Heart right ventricle (tissue), 16 donors: Measurements from ENCODE around the gene CFAP99. TPM values are rescaled to one million over a fixed set of nuclear protein-coding genes. Genes with fewer than 3 reads are reported as not detected.

Source experiments
- ATAC-seq, 8 donors: fragments of 200-7000 bp; cut with Tn5 transposase; one replicate each; pipeline ENCODE4 v1.9.1; 2020; ENCODE audit warnings: mild to moderate bottlenecking in 8 of 8, moderate library complexity in 8 of 8, moderate number of reproducible peaks in 1 of 8
- DNase-seq, 2 donors: peaks; one replicate each; pipeline ENCODE4 v3.0.0-alpha.2; 2020
- H3K27ac ChIP-seq, 10 donors: fragments of 200-600 bp; sonication (generic) in 2 of 10; one replicate each; pipeline versions ENCODE4 v1.5.0 to v1.8.0; 2020 to 2022; ENCODE audit warnings: mild to moderate bottlenecking in 3 of 10
- H3K27me3 ChIP-seq, 7 donors: fragments of 200-600 bp; one replicate each; pipeline ENCODE4 v1.8.0; 2021 to 2022; ENCODE audit warnings: mild to moderate bottlenecking in 2 of 7
- H3K36me3 ChIP-seq, 9 donors: fragments of 200-600 bp; sonication (generic) in 1 of 9; one replicate each; pipeline versions ENCODE4 v1.5.0 to v1.8.0; 2020 to 2022; ENCODE audit warnings: mild to moderate bottlenecking in 2 of 9
- H3K4me1 ChIP-seq, 9 donors: fragments of 200-600 bp; sonication (generic) in 1 of 9; one replicate each; pipeline versions ENCODE4 v1.5.0 to v1.8.0; 2020 to 2022; ENCODE audit warnings: mild to moderate bottlenecking in 4 of 9
- H3K4me3 ChIP-seq, 10 donors: fragments of 200-600 bp; sonication (generic) in 2 of 10; one replicate each; pipeline versions ENCODE4 v1.5.0 to v1.8.0; 2020 to 2022; ENCODE audit warnings: mild to moderate bottlenecking in 7 of 10, moderate library complexity in 2 of 10
- H3K9me3 ChIP-seq, 11 donors: fragments of 200-600 bp in 10 of 11; sonication (generic) in 2 of 11; one replicate each; pipeline versions ENCODE4 v1.5.0 to v1.8.0; 2013 to 2022; ENCODE audit warnings: mild to moderate bottlenecking in 2 of 11, control low read depth in 1 of 11, moderate library complexity in 1 of 11
- WGBS, 2 donors: extraction: QIAGEN DNeasy Blood & Tissue Kit; methylation state at CpG; one replicate each; pipeline ENCODE4 v1.1.7; 2013; ENCODE audit warnings: inconsistent platforms in 1 of 2; 5-methylcytosine and 5-hydroxymethylcytosine counted together
- intact Hi-C, 10 donors: fragments of 100-400 bp; cut with DNase I; formaldehyde crosslinking; loops; one replicate each; pipeline versions ENCODE4 v1.11.1 to v1.14.2; 2022
- polyA plus RNA-seq, 2 donors: library from polyadenylated mRNA; stranded (reverse); fragments of 200-250 nt; gene quantifications; one replicate each; pipeline ENCODE4 v1.2.3, GENCODE V29; 2013
- total RNA-seq, 10 donors: library from RNA; stranded (reverse); fragmentation: NEBNext Ultra II Directional in 3 of 10; extraction: Animal tissue kit (Norgen Biotek cat#: 25700) in 3 of 10; gene quantifications; one replicate each; pipeline versions ENCODE4 v1.2.1 to v1.2.4, GENCODE V29; 2021 to 2023
- TF ChIP-seq, protein P1 (sequence below), 9 donors: fragments of 200-600 bp; sonication (generic) in 2 of 9; IDR thresholded peaks; one replicate each; pipeline versions ENCODE4 v1.5.0 to v1.8.0; 2021 to 2022; ENCODE audit warnings: antibody characterized with exemption in 9 of 9, mild to moderate bottlenecking in 5 of 9, moderate library complexity in 1 of 9
- donor health status: Arrhythmogenic right ventricular cardiomyopathy.
- donor health status: ischemic (EF 13 %, LVEDD 7.1; RV severe dilation, severe dysfunction).
- donor health status: healthy with polysubstance abuse.
- donor health status: DM: no; HTN: yes; CAD: no.
- donor health status: DM: no; HTN: no; CAD: no.
- donor health status: ischemic (EF 25% LVEDD 6.9; RV normal size, moderate dysfunction).
- donor health status: ischemic (EF 25% LVEDD 5.7; RV mildly dilated, moderate dysfunction).
- donor health status: healthy.
- donor health status: DM: yes; HTN: yes; CAD: no.
- donor health status: Ischemic cardiomyopathy.
- donor health status: ischemic (EF 35%, LVEDD 5.7; RV mildly dilated, moderate dysfunction).
- donor health status: nonischemic (EF 11% LVEDD 7.7; RV severe dilation, severe dysfunction).
- donor health status: DM: yes; HTN: yes; CAD: no.
- donor health status: PGD.
- donor health status: ischemic (EF 29% LVEDD 5.4; RV normal size, mild dysfunction).
- donor health status: nonischemic (EF 23%, LVEDD 6.1; RV moderate dilation, normal function).

CFAP99 gene
- total and polyA plus RNA-seq, 12 donors: not detected

DNA sequence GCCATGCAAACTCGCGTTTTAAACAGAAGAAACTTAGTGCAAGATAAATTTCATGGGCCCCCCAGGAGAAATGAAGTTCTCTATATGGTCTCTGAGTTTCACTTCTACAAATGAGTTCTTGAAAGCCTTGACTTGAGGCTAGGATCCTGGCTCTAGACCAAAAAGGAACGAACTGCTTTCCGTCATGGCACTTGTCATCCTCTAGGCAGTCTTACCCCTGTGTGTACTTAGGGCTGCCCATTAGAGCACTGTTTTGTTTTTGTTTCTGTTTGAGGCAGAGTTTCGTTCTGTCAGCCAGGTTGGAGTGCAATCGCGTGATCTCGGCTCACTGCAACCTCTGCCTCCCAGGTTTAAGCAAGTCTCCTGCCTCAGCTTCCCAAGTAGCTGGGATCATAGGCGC lies 79.2 kb downstream of the CFAP99 start:
- H3K4me1 ChIP-seq: peaks cover 0 to 36% (median 25%) of the 10 kb centered on the region in 9 donors
- H3K9me3 ChIP-seq: no peaks in the 10 kb centered on the region
- H3K27ac ChIP-seq: peak overlapping the region in 1 of 10 donors; percentile 71
- intact Hi-C loops: no loop called here
- no peaks in the 10 kb centered on the region for H3K27me3 ChIP-seq
- 91 to 92% methylated on average over 9 of the region's 9 CpGs for WGBS, 2 donors
- peaks cover 0 to 99% (median 50%) of the 10 kb centered on the region in 9 donors for H3K36me3 ChIP-seq
- TF ChIP-seq, protein P1, sequence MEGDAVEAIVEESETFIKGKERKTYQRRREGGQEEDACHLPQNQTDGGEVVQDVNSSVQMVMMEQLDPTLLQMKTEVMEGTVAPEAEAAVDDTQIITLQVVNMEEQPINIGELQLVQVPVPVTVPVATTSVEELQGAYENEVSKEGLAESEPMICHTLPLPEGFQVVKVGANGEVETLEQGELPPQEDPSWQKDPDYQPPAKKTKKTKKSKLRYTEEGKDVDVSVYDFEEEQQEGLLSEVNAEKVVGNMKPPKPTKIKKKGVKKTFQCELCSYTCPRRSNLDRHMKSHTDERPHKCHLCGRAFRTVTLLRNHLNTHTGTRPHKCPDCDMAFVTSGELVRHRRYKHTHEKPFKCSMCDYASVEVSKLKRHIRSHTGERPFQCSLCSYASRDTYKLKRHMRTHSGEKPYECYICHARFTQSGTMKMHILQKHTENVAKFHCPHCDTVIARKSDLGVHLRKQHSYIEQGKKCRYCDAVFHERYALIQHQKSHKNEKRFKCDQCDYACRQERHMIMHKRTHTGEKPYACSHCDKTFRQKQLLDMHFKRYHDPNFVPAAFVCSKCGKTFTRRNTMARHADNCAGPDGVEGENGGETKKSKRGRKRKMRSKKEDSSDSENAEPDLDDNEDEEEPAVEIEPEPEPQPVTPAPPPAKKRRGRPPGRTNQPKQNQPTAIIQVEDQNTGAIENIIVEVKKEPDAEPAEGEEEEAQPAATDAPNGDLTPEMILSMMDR (IDR thresholded peaks at IDR 0.05): no peak
- no peak overlapping the region for H3K4me3 ChIP-seq
- ATAC-seq: peak in 5 of 8 donors; percentile 17 to 51 (median 29)
- peak in 1 of 2 donors; percentile 13 for DNase-seq

DNA sequence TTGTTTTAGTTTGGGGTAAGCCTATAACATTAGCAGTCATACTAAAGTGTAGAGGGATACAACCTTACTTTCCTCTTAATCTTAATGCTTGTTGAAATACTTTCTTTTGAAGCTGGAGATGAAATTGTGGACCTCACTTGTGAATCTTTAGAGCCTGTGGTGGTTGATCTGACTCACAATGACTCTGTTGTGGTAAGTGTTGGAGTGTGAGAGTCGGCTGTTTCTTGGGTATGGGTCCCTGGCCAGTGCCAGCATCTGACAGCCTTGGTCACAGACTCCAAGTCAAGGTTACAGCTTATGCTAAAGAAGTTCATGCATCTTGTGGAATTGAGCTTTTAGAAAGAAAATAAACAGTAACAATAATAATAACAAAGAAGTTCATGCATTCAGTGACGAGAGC lies 81.8 kb downstream of the CFAP99 start:
- Histone ChIP-seq H3K36me3 (peaks cover 0 to 96% (median 50%) of the 10 kb centered on the region in 9 donors), H3K9me3 (no peaks in the 10 kb centered on the region), H3K4me1 (peaks cover 0 to 18% (median 8%) of the 10 kb centered on the region in 9 donors), H3K27me3 (no peaks in the 10 kb centered on the region), H3K27ac (no peak overlapping the region), H3K4me3 (no peak overlapping the region)
- intact Hi-C loops: no loop called here
- TF ChIP-seq, protein P1 (IDR thresholded peaks at IDR 0.05): no peak
- 92 to 98% methylated on average over 2 of the region's 2 CpGs for WGBS, 2 donors
- no peak for ATAC-seq
- DNase-seq: no peak

DNA sequence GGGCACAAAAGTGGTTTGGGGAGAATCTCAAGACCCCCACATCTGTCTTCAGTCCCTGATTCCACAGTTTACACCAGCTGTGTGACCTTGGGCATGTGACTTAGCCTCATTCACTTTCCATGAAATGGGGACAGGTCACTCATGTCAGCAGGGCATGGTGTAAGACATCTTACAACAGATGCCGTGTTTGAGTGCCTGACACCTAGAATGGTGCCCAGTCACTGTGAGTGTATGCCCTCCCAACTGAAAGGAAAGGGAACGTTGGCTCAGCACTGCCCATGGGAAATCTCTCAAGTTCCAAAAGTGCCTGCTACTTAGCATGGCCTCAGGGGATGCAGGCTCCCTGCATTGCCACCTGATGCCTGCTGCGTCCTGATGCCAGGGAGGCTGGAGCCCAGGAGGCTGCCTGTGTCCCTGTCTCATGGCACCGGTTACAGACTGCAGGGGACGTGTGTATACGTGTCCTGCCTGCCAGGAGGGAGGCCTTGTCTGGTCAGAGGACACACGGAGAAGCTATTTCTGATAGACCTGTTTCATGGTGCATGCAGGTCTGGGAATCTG lies 82.4 kb downstream of the CFAP99 start:
- H3K27ac ChIP-seq: no peak overlapping the region
- no peaks in the 10 kb centered on the region for H3K27me3 ChIP-seq
- H3K36me3 ChIP-seq: peaks cover 0 to 97% (median 50%) of the 10 kb centered on the region in 9 donors
- H3K9me3 ChIP-seq: no peaks in the 10 kb centered on the region
- TF ChIP-seq, protein P1 (IDR thresholded peaks at IDR 0.05): no peak
- H3K4me3 ChIP-seq: no peak overlapping the region
- WGBS, 2 donors: 87% methylated on average over 7 of the region's 7 CpGs
- ATAC-seq: peak in 1 of 8 donors; percentile 26
- peaks cover 0 to 12% (median 3%) of the 10 kb centered on the region in 9 donors for H3K4me1 ChIP-seq
- intact Hi-C loops: no loop called here
- no peak for DNase-seq

DNA sequence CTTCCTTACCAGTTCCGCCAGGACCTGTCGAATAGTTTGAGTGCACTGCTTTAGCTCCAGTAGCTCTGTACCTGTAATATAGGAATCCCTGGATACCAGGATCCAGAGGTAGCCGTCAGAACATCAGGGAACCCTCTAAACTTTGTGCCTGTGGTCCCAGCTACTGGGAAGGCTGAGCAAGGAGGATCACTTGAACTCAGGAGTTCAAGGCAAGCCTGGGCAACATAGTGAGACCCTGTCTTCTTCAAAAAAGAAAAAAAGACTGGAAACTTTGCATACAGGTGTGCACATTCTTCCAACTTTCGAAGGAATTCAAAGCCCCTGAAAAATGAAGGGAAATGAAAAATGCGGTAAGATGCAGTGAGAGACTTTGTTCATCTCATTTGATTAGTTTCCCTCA lies 85.1 kb downstream of the CFAP99 start:
- WGBS, 2 donors: 95% methylated on average over 5 of the region's 5 CpGs
- intact Hi-C loops: no loop called here
- Histone ChIP-seq H3K27me3 (no peaks in the 10 kb centered on the region), H3K4me1 (peaks cover 0 to 3% (median 0%) of the 10 kb centered on the region in 9 donors), H3K4me3 (no peak overlapping the region), H3K9me3 (no peaks in the 10 kb centered on the region), H3K27ac (no peak overlapping the region), H3K36me3 (peaks cover 0 to 94% (median 36%) of the 10 kb centered on the region in 9 donors)
- DNase-seq (no peak), ATAC-seq (no peak)
- TF ChIP-seq, protein P1 (IDR thresholded peaks at IDR 0.05): no peak
